Activated CD8-positive, alpha-beta memory T cell treated with anti-CD3 and anti-CD28 coated beads for 48 hours (primary cell): ENCODE results near the gene ARSI.

ENCODE experiments used
- DNase-seq, 3 experiments: peaks; one replicate each; pipeline ENCODE4 v3.0.0-alpha.2; 2020; ENCODE audit warnings: low read depth in 2 of 3, low spot score in 2 of 3

ARSI gene

DNA sequence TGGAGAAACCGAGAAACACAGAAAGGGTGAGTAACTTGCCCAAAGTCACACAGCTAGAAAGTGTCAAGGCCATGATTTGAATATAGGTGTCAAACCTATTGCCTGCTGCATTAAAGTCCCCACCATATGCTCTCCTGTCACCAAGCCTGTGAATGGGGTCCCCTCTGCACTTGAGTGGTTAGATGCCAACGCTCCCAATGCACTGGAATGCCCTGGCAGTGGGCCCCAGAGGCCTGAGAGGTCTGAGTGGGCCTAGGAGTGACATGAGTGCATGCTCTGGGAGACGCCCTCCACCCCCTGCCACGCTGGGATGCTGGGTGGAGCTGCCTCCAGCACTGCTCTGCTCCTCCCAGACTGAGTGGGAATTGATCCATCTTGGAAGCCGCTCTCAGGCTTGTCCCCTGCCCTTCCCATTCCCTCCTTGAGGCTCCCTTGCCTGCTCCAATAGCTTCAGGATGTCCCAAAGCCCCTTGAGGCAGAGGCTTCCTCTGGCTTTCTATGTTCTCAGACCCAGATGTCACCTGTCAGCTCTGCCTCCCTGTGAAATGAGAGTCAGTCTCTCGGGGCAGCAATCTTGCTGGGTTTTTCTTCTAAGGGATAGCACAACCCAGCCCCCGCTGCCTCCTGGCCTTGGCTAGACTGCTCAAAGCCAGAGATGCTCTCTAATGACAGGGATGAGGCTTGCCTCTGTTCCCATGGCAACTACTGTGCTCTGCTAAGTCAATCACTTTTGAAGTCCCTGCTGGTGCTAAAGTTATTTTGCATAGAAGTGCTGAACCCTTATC lies 6.6 kb upstream of the ARSI start:
- no peak for DNase-seq

DNA sequence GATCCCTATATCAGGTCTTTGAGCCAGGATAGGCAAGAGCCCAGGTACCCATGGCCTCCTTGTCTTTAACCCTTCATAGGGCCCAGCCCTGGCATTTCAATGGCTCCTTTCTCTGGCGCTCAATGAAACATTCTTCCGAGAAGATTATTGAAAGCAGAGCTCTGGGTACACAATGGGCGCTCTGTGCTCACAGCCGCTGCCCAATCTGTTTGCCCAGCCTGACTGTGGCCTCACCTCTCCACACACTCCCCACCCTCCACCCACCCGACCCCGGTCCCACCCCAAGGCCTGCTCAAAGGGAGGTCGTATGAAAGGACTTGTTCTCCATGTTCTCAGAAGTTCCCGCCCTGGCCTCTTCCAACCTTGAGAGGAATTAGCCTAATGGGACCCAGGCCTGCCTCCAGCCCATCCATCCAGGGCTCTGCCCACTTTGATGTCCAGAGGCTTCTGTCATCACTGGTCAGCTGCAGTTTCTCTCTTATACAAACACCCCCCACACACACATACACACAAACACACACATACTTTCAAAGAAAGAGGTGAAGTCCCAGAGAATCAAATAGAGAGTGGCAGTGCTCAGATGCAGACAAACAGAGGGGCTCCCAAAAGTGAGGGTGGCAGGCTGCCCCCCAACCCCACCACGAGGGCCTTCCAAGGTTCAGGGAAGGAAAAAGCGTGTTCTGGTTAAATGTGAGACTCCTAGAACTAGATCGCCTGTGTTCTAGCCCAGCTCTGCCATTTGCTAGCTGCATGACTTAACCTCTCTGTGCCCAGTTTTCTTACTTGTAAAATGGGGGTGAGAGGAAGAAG lies 5.1 kb upstream of the ARSI start:
- no peak for DNase-seq

DNA sequence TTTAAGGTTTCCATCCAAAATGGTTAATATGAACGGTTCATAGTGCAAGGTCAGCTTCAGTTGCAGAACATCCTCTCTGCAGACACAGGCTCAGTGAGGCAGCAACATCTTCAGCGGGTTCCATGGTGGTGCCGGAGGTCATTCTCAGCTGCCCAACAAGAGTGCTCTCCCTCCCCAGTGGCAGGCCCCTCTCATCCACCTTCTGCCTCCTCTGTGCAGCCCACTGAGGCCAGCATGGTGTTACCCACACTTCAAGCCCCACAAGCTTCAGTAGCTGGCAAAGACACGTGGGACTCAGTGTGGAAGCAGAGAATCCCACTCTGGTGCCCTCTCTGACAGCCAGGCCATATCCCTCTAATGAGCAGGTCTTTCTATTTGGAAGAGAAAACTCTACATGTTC lies 4.1 kb upstream of the ARSI start:
- DNase-seq = no peak

DNA sequence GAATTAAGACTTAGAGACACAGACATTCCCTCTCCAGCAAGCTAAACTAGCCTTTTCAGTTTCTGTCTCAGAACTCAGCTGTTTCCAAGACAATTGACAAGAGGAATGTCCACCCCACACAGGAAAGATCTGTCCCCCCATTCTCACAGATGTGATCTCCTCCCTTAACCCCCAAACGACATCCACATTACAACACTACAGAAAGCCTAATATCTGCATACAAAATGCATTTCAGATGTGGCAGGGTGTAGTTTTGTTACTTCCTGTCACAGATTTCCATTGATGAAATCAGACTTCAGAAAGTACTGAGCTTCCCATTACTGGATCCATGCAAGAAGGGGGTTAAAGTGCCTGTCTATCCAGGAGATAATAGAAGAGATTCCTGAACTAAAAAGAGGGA lies 2.9 kb upstream of the ARSI start:
- no peak for DNase-seq

DNA sequence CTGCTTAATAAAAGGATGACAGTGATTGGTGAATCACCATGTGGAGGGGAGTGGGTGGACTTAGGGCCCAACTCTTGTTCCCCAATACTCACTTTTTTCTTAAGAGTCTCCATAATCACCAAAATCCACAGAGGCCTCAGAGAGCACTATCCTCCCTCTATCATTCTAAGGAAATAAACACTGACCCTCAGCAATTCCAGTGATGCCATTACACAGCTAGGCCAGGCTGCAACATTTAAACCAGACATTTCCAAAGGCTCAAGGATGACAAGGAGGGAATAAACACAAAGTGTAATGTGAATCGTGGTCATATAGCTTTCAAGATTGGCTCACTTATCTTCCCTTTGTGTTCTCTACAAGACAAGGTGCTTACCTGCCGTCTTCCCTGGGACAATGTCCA lies 2.4 kb upstream of the ARSI start:
- DNase-seq = no peak

DNA sequence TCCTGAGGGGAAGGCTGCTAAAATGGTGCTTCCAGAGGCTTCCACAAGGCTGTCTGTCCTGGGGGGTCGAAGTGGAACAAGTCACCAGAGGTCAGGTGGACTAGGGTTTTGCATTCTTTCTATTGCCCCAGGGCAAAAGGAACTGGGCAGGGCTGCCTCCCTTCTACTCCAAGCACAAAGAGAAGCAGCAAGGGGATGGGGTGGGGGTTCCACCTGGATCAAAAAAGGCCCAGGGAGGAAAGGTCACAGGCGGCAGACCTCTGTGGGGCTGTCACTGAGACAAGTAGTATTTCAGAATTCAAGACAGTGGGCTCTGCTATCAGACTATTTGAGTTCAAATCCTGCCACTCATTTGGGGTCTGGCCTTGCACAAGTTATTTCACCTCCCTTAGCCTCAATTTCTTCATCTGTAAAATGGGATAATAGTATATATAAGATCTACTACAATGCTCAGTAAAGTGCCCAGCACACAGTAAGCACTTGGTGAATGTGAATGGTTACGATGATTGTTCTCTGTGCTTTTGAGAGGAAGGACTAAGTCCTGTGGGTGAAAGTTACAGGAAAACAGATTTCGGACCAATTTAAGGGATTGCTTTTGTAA lies 1.9 kb upstream of the ARSI start:
- no peak for DNase-seq

DNA sequence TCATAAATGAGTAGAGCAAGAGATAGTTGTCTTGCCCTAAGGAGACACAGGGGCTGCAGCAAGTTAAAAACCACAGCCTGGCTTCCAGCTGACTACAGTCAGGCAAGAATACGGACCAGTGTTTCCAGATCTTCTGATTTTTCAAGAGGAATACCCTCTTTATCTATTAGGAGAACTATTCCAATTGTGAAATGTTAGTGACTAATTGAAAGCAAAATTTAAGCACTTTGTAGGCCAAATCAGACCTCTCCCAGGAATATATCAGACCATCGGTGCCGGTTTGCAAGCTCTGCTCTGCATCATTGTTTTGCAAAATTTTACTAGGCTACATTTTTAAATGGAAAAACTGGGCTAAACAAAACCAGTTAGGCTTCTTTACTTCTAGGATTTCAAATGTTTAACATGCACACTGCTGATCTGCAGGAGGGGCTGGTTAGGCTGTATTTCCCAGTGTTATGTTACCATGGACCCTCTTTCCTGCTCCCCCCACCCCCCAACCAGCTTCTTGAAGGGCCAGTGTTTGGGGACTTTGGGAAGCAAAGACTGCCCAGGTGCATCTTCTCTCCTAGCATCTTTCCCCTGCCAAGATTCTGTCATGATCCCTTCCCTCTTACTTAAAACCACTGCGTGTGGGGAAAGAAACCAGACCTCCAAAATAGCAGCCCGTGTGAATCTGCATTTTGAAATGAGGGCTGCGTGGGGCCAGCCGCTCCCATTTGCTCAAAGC lies 1.1 kb upstream of the ARSI start:
- no peak for DNase-seq

DNA sequence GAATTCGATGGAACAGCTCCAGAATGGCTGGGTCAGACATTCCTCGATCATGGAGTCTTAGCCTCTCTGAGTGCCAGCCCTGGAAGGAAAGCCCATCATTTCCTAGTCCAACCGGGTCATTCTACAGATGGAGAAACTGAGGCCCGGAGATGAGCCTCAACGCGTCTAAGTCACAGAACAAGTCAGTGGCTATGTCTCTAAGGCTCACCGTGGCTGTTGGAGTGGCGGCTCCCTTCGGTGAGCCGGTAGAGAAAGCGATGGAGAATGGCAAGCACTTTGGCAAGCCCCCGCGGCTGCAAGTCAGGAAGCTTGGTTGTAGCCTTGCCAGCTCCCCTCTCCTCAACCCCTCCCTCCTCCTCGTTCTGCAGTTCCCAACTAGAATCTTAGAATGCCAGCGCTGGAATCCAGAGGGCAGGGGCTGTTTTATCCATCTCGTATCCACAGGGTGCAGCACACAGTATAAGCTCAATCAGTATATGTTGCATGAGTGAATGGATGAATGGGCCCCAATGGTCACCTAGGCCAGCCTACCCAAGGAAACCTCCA lies 438 bp upstream of the ARSI start:
- no peak for DNase-seq

DNA sequence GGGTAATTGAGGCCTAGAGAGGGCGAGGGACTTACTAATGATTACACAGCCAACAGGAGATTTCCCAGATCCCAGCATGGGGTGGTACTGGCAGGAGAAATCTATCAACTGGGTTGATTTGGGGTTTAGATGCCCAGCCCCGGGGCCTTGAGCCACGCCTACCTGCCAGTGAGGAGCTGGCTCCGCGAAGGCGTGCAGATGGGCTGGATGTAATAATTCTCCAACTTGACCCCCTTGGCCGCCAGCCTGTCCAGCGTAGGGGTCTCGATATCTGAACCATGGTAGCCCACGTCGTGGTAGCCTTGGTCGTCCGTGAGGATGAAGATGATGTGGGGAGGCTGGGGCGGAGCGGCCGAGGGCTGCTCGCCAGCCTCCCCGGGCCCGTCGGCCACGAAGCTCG lies 804 bp downstream of the ARSI start:
- no peak for DNase-seq

DNA sequence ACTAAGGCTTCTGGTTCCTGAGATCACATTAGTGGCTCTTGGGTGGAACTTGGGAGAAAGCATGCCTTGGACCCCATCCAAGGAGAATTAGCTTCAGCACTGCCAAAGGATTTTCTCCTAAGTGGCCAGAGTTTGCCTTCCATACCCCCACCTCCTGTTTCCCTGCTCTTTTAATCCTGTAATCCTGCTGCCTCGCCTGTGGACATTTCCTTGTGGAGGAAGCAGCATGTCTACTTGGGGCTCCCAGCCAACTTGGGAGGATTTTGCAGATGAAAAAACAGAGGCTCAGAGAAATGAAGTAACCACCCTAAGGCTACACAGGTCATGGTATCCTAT lies 1.6 kb downstream of the ARSI start:
- no peak for DNase-seq

DNA sequence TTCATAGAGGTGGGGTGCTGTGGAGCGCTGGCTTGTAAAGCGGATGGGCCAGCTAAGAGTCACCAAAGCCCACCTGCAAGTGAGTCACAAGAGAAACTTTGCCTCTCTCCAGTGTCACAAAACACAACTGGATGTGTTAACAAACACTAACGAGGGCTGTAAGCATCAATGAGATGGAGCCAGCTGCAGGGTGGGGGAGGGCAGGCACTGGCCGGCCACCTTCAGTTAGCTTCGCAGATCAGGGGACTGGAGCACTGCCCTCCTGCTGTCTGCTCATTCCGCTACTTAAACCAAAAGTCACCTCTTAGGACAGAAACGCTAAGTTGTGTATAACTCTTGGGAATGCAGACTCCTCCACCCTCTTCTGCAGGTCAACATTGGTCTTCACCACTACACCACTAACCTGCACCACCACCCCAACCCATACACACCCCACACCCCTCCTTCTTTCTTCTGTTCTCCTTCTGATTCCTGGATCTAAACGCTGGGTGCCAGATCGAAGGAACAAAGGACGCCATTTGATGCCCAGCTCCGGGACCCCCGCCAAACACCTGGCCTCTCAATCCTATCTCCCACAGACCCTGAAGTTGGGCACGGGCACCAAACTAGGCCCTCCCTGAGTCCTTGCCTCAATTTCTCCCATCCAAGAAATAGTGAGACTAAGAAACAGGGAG lies 2.1 kb downstream of the ARSI start:
- DNase-seq = no peak

DNA sequence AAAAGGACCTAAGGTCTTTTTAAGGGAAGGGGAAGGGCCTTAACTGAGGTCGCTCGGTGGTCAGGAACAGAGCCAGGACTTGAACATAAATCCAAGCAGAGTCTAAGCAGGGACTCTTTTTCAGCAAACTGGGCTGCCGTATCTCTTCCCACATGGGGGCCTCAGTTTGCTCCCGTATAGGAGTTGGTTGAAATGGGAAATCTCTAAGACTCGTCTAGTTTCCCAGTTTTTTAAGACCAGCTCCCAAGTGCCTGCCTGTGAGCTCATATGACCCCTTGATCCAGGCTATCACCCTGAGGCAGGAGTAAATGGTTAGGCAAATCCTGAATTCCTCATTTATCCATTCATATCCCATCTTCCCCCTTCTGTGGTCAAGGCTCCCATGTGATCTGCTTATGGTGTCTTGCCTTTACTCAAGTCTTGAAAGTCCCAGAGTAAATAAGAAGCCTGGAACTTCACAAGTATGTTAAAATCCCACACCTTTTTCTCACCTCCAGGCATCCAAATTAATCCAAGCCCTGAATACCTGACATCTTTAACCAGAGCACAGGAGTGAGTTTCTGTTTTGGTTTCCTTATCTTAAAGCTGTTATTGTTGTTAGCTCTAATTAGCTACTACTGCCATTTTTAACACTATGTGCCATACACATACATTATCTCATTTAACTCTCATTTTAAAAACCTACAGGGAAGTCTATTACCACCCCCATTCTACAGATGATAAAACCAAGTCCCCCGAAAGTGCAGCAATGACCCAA lies 3.0 kb downstream of the ARSI start:
- DNase-seq = no peak

DNA sequence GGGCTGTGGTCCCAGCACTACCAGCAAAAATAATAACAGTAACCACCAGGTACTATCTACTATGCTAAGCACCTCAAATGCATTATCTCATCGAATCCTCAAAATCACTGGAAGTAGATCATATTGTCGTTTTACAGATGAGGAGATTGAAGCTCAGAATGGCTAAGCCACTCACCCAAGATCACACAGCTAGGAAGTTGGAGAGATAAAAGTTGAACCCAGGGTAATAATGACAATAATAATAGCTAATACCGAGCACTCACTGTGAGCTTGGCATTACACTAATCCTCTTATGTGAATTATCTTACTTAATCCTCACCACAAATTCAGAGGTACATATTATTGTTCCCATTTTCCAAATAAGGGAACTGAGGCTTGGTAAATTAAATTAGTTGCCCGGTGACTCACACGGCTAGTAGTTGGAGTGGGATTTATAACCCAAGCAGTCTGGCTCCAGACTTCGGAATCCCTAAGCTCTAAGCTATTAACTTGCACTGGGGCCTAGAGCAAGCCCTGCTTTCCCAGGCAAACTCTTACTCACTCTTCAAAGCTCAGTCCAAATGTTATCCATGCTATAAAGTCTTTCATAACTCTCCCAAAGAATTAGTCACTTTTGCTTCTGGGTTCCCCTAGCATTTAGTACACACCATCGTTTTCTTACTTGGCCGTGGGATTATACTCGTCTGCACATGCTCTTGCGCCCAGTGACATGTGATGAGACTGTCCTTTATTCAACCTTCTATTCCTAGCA lies 3.8 kb downstream of the ARSI start:
- no peak for DNase-seq

DNA sequence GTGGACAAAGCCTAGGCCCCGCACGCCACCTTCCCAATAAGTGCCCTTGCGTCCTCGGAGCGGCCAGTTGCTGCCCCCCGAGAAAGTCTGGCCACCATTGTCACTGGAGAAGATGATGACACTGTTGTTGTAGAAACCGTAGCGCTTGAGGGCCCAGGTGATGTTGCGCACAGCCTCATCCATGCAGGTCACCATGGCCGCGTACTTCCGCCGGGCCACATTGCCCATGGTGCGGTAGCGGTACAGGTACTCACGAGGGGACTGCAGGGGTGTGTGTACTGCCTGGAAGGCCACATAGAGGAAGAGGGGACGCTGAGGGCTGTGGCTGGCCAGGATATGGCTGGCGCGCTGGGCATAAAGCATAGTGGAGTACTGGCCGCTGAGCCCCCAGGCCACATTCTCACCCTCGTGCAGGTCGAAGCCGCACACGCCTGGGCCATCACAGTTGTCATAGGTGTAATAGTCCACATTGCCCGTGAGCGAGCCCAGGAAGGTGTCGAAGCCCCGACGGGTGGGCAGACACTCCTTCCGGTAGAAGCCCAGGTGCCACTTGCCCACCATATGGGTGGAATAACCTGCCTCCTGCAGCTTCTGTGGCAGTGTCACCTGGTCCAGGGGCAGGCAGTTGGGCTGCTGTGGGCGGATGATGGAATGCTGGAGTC lies 4.6 kb downstream of the ARSI start:
- no peak for DNase-seq

DNA sequence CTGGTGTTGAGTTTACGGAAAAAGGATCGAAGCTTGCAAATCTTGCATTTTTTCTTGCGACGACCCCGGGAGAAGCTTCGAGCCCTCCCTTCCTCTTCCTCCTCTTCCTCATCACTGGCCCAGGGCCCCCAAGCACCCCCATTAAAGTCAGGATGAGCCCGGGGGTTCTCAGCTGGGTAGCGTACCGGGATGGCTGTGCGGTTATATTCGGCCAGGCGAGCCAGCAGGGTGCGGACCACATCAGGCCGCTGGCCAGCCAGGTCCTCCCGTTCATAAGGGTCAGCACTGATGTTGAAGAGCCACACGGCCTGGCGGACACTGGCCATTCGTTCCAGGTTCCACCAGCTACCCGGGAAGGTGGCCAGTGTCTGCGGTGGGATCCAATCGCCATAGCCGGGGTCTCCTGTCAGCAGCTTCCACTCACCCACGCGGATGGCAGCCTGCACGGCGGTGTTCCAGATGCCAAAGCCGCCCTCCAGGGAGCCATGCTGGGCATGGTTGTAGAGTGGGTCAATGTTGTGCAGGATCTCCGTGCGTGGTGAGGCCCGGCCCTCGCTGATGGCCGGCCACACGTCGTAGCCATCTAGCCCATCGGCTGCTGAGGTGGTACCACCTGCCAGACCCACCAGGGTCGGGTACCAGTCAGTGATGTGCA lies 5.3 kb downstream of the ARSI start:
- no peak for DNase-seq

DNA sequence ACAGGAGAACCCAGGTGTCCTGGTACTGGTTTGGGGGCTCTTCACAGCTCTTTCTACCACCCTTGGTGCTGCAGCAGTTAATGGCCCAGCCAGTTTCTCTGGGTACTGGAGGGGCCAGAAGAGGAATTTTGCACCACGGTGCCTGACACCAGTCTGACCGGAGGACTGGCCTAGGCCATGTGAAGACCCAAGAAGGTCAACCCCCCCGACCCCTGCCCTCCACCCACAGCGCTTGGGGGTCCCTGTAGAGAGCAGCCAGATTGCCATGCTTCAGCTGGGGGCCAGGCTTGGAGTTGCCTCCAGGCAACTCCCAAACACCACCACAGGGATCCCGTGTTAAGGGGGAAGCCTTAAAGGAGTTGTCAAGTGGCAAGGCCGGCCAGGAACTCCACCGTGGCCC lies 6.2 kb downstream of the ARSI start:
- no peak for DNase-seq

DNA sequence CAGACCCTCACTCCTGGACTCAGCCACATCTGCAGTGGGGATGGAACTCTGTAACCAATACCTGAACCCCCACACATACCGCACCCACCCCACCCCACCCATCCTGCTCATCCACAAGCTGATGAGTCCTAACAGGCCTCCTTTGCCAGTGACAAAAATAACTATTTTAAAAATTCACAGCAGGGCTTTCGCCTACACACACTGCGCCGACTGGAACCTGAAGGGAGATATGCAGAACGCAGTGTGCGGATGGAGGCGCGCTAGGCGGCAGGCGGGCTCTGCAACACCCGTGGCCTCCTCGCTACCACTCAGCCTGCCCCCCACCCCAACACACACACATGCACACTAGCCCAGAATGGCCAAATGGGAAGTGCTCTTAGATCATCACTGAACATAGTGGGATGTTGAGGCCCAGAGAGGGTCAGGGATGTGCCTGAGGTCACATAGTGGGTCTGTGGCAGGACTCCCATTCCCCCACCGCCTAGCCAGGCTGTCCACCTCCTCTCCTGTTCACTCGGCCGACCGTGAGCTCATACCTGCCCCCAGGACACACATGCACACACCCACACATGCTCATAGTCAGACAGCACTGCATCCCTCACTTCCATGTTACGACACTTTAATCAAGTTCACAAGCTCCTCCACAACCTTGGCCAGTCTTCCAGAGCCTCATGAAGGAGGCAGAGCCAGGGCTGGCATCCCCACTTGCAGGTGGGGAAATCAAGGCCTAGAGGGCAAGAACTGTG lies 6.8 kb downstream of the ARSI start:
- DNase-seq = no peak

DNA sequence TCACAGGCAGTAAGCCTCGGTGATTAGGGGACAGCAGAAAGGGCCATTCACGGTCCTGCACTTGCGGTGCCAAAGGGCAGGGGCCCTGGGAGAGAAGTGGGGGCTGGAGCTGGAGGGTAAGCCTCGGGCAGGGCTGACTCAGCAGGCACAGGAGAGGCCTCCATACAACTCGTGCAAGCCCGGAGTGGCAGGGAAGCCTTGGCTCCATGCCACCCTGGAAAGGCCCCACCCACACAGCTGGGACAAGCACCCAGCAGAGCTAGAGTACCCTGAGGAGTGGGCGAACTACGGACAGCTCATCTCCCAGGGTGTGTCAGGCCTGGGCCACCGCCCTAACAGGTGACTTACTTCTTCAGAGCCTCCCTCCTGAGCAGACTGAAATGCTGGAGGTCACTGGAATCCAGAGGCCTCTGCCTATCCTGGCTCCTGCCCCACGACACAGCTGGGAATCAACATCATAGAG lies 7.5 kb downstream of the ARSI start:
- no peak for DNase-seq
